GM21381 (cell line): Measurements from ENCODE around the gene SIN3B.

Source experiments
- ATAC-seq: cut with Tn5 transposase; IDR thresholded peaks from one replicate; pipeline ENCODE4 v1.9.1; 2021; ENCODE audit warnings: mild to moderate bottlenecking, moderate library complexity; ENCODE audit not compliant: unreplicated experiment

Gene SIN3B

DNA sequence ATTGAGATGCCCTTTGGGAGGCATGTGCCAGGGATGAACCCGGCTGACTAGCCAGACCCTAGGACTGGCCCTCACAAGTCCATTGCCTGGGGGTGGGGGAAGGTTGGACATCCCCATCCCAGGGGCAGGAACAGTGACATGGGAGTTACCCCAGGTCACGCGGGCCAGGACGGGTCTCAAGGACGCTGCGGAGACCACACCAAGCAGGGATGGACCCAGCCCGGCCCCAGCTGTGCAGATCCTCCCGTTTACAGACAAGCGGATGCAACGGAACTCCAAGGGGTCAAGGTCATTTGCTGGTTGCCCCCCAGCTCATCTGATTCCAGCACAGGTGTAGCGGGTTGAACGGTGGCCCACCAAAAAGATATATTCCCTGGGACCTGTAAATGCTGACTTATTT lies 79.6 kb downstream of the SIN3B start:
- no peak for ATAC-seq

DNA sequence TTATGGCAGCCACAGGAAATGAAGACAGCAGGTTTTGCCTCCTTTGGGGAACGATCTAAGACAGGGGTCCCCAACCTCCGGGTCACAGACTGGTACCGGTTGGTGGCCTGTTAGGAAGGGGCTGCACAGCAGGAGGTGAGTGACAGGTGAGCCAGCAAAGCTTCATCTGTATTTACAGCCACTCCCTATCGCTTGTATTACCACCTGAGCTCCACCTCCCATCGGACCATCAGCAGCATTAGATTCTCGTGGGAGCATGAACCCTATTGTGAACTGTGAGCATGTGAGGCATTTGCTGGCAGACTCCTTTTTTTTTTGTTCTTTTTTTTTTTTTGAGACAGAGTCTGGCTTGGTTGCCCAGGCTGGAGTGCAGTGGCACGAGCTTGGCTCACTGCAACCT lies 81.8 kb downstream of the SIN3B start:
- no peak for ATAC-seq

DNA sequence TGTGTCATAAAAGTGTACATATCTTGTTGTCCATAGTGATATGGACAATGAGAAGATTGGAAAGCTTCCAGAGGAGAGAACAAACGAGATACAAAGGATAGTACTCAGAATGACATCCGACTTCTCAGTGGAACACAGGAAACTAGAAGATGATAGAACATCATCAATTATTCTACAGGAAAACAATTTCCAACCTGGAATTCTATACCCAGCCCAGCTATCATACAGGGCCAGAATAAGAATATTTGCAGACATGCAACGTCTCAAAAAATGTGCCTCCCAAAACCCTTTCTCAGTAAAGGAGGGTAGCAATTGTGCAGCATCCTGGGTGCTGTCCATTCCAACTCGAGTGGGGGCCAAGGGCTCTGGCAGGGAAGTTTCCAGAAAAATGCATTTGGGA lies 83.6 kb downstream of the SIN3B start:
- no peak for ATAC-seq

- no peak for ATAC-seq
These were observed 85.2 kb downstream of the SIN3B start for GRCh38 chr19:16914421-16914820.

GRCh38 chr19:16915135-16915534 lies 85.9 kb downstream of the SIN3B start:
- no peak for ATAC-seq

DNA sequence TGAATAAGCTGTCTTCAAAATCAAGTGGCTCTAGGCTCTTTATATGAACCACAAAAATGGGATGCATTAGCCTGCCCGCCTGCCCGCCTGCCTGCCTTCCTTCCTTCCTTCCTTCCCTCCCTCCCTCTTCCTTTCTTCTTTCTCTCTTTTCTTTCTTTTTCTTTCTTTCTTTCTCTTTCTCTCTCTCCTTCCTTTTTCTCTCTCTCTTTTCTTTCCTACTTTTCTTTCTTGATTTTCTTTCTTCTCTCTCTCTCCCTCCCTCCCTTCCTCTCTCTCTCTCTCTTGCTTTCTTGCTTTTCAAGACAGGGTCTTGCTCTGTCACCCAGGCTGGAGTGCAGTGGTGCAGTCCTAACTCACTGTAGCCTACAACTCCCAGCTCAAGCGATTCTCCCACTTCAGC lies 86.5 kb downstream of the SIN3B start:
- ATAC-seq, result no peak

DNA sequence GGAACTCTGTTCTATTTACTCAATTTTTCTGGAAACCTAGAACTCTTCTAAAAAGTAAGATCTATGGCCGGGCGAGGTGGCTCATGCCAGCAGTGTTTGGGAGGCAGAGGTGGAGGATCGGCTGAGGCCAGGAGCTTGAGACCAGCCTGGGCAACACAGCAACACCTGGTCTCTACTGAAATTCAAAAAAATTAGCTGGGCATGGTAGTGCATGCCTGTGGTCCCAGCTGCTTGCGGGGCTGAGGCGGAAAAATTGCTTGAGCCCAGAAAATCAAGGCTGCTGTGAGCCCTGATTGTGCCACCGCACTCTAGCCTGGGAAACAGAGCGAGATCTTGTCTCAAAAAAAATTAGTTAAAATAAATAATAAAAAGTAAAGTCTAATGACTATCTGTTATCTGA lies 88.2 kb downstream of the SIN3B start:
- no peak for ATAC-seq

- no peak for ATAC-seq
These were observed 90.3 kb downstream of the SIN3B start for GRCh38 chr19:16919496-16919895.

- no peak for ATAC-seq
These were observed 91.8 kb downstream of the SIN3B start for GRCh38 chr19:16920816-16921529.

GRCh38 chr19:16921766-16922591 lies 92.8 kb downstream of the SIN3B start:
- no peak for ATAC-seq

DNA sequence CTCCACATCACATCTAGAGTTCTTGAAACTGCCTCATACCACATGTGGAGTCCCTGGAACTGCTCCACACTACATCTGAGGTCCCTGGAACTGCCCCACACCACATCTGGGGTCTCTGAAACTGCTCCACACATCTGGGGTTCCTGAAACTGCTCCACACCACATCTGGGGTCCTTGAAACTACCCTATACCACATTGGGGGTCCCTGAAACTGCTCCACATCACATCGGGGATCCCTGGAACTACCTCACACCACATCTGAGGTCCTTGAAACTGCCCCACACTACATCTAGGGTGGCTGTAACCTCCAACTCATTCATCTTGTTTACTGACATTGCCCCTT lies 93.4 kb downstream of the SIN3B start:
- no peak for ATAC-seq

DNA sequence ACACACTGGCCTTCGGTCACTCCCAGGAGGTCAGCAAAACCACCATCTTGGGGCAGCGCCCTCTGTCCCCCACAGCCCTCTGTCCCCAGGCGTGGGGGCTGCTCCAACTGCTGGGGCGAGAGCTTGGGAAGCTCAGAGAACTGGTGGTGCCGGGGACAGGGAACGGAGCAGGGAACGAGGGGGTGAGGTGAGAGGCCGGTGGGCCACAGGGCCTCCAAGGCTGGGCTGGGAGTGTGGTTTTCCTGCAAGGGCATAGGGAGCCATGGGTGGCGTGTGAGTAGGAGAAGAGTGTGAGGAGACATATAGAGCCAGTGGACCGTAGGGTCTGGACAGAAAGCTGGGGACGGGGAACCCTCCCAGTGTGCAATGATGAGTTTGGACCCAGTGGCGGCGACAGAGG lies 93.8 kb downstream of the SIN3B start:
- no peak for ATAC-seq

- ATAC-seq, result no peak
These were observed 98.7 kb downstream of the SIN3B start for GRCh38 chr19:16927883-16928282.

DNA sequence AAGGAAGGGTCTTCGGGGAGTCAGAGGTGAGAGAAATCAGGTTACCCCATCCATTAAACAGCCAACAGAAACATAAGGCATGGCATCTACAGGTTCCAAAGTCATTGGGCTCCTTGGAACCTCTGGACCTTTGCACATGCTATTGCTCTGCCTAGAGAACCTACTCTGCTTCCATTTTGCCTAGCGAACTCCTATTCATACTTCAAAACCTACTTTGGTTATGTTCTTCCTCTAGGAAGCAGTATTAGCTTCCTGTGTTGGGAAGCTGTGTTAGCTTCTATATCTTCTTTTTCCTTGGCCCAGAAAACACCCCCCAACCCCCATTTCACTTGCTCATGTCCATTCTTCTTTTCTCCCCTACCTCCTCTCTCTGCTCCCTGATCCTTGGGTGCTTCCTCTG lies 99.2 kb downstream of the SIN3B start:
- ATAC-seq, result no peak

GRCh38 chr19:16928916-16929315 lies 99.7 kb downstream of the SIN3B start:
- no peak for ATAC-seq
